GM18502 (cell line): ENCODE results near the gene PEX3.
A peak's percentile ranks its signal among the peaks of the same experiment; 100 is the strongest.

Experiments used
- ATAC-seq: cut with Tn5 transposase; IDR thresholded peaks from one replicate; pipeline ENCODE4 v1.9.1; 2021; ENCODE audit warnings: mild to moderate bottlenecking; ENCODE audit not compliant: unreplicated experiment, poor library complexity

The PEX3 gene, protein sequence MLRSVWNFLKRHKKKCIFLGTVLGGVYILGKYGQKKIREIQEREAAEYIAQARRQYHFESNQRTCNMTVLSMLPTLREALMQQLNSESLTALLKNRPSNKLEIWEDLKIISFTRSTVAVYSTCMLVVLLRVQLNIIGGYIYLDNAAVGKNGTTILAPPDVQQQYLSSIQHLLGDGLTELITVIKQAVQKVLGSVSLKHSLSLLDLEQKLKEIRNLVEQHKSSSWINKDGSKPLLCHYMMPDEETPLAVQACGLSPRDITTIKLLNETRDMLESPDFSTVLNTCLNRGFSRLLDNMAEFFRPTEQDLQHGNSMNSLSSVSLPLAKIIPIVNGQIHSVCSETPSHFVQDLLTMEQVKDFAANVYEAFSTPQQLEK

DNA sequence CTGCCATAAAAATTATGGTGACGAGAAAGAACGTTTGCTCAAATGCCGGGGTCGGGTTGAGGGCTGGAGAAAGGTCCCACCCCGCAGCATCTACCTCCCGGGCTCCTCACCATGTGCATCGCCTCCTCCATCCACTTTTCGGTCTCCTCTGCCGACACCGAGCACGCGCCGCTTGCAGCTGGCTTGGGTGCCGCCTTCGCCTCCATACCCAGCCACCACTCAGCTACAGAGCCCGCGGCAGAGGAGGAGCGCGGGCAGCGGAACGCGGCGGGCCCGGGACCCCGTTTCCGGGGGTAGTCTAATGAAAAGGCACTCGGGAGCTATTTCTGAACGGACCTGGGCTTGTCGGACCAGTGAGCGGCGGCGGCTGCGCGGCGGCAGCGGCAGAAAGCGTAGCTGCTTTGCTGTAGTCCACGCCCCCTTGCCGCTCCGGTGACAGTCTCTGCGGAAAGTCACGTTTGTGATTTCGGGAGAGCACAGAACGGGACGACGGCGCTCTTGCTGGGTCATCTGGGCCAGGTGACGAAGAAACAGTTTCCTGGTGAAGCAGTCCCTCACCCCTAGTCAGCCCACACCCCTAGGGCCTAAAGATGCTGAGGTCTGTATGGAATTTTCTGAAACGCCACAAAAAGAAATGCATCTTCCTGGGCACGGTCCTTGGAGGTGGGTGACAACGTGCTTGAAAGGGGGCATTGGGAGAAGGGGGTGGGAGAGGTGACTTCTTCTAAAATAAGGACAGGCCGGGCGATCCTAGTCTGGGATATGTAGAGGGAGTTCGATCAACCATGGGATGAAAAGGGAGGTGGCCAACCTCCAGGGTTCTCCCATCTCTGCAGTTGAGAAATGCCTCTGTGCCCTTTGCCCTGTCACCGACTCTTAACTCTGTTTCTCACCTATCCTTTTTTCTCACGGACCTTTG is at the start of gene PEX3, which contains the start of gene ADAT2:
Gene PEX3 (plus strand): TSS at position 353 of the 919 bp plus-strand sequence. CDS start 238 bp downstream, at position 591.
Gene ADAT2 (minus strand): TSS at position 243 of the 919 bp plus-strand sequence. CDS start 37 bp downstream, at position 206.
- ATAC-seq, result peak; percentile 98

DNA sequence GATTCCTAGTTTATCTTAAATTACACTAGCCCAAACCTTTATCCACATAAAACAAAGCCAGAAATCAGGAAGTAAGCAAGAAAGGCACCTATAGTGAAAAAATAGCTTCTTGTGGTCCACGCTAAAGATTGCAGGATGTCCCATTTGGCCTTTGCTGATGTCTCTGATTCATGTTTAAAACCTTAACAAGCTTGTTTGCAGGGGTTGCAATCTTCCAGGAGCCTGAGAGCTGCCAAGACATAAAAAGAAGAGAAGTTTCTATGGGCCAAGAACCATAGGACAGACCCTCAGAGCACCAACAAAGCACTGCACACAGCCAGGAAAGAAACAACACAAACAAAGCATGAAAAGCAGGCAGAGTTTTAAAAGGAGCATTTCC is 49.5 kb upstream of the PEX3 start:
- peak; percentile 8 for ATAC-seq

DNA sequence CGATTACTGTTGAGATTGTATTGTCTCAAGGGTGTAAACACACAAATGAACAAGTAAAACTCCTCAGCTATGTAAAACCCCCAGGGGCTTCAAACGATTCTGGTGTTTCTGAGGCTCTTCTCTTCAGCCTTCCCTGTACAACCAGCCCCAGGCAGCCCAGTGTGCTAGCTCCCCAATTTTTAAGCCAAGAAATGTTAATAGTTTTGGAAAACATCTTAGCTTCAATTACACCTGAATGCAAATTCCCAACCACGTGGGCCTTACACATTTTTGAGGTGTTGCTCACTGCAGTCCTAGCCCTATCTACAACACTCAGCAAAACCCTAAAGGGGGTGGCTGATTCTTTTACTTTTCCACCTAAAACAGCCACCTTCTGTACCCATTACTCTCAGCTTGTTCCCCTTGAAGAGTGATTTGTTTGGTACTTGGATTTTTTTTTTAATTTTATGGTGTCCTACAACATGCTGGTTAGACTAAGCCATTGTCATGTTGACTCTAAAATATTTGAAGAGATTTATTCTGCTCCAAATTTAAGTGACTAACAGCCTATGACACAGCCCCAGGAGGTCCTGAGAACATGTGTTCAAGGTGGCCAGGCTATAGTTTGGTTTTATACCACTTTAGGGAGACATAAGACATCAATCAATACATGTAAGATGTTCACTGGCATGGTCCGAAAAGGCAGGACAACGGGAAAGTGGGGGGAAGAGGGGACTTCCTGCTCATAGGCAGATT is 48.8 kb upstream of the PEX3 start:
- ATAC-seq, result no peak

DNA sequence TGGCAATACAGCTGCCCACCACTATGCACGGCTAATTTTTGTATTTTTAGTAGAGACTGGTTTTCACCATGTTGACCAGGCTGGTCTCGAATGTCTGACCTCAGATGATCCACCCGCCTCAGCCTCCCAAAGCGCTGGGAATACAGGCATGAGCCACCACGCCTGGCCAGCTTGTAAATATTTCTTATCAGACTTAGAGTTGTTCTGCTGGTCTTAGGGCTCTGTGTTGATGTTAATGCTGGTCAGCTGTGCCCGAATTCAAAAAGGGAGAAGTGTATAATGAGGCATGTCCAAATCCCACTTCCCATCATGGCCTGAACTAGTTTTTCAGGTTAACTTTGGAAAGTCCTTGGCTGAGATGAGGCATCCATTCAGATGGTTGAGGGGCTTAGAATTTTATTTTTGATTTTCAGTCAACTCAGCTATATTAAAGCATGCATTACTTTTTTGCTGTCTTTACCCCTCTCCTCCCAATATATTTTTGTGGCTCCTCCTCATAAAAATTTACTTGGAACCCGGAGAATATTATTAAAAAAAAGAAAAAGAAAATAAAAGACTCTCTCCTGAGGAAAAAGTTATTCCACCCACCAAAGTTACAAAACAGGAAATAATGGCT is 47.8 kb upstream of the PEX3 start:
- ATAC-seq, result no peak

DNA sequence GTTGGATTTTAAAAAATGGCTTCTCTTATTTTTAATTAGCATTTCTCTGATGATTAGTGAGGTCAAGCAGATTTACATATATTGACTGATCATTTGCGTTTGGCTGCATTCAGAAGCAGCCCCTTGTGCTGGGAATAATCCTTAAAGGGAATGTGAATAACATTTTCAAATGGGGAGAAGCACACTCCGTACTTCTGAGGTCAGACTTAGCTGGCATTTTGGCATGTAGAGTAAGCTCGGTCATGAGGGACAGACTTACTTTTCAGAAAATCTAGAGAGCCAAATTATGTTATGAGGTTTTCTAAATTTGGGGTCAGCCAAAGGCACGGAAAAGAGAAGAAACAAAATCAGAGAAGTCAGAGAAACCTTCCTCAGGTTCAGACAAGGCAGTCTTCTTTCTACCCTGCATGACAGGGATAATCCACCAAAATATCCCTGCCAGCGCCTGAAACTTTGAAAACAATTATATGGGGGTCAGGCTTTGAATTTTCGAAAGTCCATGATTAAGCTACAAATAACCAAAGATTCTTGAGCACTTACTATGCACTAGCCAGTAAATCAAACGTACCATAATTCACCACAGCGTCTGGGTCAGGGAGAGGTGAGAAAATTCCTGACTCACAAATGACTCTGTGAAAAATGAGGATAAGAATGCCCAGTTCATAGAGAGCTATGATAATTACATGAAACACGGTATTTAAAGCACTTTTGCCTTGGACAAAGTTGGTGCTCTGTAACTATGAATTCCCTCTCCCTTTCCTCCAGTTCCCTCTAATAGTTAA is 45.0 kb upstream of the PEX3 start:
- ATAC-seq, result no peak

DNA sequence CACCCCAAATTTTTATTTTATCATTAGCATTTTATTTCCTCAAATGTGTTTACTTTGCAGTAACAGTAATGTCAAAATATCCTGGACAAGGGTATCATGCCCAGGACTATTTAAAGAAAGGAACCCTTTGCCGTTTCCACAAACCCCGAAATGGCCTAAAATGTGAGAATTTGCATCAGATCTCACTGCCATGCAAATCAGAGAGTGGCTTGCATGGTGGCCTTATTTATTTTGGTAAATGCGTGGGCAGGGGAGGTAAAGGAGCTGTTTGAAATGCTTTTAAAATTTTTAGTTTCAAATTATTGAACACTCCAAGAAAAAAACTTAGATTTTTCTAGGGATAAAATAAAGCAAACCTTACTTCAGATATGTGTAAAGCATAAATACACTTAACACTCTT is 43.9 kb upstream of the PEX3 start:
- ATAC-seq, result no peak

DNA sequence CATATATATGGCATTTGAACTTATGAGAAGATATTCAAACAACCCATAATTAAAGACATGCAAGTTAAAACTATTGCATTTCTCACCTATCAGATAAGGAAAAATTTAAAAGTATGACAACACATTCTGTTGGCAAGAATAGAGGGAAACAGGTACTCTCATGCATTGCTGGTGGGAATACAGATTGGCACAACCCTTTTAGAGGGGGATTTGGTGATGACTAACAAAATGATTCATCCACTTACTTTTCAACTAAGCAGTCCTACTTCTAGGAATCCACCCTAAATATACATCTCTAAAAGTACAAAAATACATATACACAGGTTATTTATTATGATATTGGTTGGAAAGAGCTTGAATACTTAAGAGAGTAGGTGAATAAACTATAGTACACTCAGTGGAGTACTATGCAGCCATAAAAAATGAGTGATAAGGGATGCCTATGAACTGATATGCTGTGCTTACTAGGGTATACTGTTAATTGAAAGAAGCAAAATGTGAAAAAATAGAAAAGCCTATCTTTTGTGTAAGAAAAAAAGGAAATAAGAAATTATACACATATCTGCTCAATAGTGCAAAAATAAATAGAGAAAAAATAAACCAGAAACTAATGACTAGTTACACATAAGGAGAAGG is 42.3 kb upstream of the PEX3 start:
- no peak for ATAC-seq

DNA sequence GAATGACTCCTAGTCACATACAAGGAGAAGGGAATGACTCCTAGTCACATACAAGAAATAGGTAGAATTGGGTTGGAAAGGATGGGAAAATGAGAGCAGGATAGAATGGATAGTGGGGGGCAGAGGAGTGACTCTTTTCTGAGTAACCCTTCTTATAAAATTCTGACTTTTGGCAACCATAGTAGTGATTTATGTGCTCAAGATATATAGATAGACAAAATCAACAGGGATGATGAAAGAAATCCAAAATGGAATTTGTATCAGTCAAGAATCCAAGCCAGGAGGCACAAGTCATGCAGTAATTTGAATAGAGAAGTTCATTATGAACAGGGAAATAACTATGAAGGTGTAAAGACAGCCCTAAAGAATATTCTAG is 41.8 kb upstream of the PEX3 start:
- ATAC-seq, result no peak

DNA sequence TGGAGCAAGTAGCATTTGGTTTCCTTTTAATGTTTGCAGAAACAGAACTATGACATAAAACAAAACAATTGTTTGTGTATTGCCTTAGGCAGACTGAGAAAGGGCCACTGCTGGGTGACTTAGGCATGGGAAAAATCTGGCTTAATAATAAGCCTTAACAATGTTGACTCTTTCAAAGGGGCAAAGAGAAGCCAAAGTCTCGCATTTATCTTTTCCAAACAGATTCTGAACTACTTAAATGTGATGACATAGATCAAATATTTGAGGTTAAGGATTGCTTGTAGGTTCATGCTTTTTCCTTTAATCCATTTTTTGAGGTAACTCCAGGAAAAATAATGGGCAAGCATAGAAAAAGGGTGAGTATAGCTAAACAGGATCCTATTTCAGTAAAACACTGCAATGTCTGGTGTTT is 39.7 kb upstream of the PEX3 start:
- no peak for ATAC-seq

DNA sequence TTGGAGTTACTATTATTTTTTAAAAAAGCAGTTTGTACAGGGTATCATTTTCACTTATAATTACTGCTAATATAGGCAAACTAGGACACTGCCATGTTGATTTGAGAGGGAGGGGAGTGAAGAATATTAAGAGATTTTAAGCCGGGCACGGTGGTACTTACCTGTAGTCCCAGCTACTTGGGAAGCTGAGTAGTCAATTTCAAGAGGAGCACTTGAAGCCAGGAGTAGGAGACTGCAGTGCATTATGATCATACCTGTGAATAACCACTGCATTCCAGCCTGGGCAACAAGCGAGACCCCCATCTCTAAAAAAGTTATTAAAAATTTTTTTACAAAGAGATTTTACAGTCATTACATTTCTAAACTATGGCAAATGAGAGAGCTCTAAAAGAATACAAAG is 35.8 kb upstream of the PEX3 start:
- no peak for ATAC-seq

DNA sequence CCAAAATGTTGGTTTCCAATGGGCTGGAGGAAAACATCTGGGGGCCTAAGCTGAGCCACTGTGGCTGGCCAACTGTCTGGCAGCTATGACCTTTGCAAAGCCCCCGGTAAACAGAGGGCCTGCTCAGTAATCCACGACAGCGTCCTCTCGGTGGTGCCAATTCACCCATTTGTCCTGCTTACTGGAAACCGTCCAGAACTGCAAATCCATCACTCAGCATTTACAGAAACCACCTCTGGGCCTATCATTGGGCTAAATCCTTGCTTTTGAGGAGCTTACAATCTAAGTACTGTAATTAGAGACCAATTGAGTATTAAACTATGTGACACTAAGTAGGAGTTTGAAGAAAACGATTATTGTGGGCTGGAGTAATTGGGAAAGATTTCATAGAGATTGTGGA is 31.1 kb upstream of the PEX3 start:
- no peak for ATAC-seq

DNA sequence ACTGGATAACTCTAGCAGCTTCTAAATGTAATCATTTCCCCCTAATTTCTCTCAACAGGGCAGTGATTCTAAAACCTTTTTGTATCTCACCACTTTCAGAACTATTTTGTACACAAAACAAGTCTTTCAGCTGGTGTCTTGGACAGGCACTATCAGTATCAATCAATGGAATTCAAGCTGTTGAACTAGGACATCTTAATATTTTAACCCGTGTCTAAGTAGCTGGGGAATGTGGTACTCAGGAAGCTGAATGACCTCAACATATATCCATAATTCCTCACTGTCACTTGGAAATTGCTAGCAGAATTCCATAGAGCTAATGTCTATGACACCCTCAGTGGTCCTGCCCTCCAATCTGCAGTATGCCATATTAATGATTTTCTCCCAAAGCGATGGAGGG is 24.6 kb upstream of the PEX3 start:
- no peak for ATAC-seq

DNA sequence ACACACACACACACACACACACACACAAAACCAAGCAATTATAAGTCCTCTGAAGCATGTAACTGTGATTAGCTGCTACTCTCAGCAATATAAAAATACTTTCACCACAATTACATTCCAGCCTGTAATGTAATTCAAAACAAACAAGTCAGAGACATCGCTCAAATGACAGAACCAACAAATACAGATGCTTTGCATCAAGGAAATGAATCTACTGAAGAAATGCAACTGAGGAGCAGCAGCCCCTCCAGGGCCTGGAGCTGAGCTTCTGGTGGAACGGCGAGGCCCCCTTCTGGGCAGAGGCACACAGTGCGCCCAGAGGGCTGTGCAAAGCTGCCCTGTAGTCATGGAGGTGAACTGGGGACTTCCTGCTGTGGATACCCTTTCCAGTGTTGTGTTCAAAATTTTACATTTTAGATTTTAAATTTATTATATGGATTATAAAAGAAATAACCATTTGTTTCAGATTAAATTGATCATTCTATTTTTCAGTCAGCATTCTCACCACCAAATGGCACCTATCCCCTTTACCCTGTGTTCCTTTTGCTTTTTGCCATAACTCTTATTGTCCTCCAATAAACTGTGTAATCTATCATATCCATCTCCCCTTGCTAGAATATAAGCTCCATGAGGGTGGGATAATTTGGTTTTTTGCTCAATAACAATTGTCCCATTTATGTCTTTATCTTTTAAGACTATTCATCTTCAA is 23.3 kb upstream of the PEX3 start:
- peak; percentile 100 for ATAC-seq

DNA sequence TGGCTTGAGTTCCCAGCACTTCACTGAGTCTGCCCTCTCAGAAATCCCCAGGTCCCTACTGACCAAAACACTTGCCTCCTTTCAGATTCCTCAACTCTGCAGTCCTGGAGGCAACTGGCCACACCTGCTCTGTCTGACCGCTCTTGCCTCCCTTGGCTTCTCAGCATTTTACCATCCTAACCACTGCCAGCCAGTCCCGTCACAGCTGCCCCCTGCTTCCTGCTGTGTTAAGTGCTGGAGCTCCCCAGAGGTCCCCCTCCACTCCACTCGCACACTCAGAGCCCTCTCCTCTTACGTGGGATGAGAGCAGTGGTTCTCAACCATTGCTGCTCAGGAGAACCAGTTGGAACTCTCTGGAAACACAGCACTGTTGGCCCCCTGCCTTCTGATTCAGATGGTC is 20.6 kb upstream of the PEX3 start:
- ATAC-seq, result no peak

DNA sequence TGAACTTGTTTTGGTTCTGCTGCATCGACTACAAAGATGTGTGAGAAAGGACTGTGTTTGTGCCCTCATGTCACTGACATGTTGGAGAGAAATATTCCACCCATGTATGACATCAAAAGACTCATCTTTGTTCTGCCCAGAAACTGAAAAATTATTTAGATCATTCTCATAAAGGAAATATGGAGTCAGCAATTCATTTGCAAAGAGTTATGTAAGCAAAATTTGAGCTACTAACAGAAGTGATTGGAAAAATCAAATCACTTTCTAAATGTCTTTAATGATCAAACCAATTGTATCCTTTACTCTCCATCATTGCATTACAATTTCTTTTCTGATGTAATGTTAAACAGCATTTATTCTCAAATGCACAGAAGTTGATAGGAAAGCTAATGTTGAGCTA is 19.4 kb upstream of the PEX3 start:
- no peak for ATAC-seq

DNA sequence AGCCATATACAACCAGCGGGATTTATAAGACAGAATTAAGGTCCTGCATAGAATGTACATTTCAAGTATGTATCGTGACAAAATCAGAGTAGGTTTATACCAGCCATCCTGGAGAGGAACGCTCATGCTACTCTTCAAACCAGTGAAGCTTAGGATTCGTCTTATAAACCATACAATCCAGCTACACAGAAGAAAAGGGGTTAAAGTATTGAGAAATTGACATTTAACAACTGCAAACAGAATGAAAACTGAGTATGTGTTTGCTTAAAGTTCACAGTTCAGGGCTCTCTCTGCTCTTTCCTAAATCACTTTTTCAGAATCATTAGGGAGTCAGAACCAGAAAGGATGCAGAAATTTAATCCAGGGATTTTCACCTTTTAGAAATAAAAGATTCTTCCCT is 18.0 kb upstream of the PEX3 start:
- no peak for ATAC-seq

DNA sequence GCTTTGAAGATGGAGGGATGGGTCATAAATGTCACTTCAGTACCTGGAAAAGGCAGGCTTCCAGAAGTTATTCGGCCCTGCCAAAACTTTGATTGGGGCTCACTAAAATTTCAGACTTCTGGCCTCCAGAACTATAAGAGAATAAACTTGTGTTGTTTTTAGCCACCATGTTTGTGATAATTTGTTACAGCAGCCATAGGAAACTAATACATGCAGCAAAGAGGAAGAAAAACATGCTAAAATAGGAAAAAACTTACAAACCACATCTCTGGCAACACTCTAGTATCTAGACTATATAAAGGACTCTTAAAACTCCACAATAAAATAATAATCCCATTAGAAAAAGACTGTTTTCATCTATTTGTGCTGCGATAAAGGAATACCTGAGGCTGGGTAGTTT is 9.6 kb upstream of the PEX3 start:
- no peak for ATAC-seq

DNA sequence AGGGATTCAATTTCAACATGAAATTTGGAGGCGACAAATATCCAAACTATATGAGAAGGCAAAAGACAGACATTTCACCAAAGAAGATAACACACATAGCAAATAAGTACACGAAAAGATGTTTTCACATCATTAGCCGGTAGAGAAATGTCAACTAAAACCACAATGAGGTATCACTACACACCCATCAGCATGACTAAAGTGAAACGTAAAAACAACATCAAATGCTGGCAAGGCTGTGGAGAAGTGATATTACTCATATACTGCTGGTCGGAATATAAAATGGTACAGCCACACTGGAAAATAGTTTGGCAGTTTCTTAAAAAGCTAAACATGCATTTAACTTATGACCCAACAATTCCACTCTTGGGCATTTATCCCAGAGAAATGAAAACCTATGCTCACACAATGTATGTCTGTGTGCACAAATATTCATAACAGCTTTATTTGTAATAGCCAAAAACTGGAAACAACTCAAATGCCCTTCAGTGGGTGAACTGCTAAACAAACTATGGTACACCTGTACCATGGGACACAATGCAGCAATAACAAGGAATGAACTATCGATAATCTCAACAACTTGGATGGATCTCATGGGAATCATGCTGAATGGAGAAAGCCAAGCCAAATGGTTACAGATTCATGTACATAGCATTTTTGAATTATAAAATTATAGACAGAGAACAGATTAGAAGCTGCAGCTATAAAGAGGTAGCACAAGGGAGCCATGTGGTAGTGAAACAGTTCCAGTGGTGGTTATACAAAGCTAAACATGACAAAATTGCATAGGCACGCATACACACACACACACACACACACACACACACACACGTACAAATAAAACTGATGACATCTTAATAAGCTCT is 8.7 kb upstream of the PEX3 start:
- no peak for ATAC-seq
